Measurements from ENCODE around the gene IRGQ. TPM values are rescaled to one million over a fixed set of nuclear protein-coding genes. Genes with fewer than 3 reads are reported as not detected.

IRGQ gene
- total and polyA plus RNA-seq, 8 donors, result 2.0 to 57.1 (median 13.1) TPM

DNA sequence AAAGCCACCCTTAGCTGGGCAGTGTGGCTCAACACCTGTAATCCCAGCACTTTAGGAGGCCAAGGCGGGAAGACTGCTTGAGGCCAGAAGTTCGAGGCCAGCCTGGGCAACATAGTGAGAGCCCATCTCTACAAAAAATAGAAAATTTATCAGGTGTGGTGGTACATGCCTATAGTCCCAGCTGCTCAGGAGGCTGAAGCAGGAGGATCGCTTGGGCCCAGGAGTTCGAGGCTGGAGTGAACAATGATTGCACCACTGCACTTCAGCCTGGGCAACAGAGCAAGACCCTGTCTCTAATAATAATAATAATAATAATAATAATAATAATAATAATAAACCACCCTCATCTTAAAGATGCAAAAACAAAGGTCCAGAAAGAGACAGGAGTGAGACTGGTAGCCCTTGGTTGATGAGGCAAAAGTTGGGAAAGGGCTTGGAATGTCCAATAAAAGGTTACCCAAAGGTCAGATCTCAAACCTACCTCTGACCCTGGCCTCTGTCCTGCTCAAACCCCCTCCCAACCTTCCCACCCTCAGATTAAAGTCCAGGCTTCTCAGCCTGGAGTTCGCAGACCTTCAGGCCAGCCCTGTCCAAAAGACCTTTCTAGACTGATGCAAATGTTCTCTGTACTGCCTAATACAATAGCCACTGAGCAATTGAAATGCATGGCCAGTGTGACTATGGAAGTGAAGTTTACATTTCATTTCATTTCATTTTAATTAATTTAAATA, 53.8 kb downstream of the IRGQ start:
- intact Hi-C loops (cut with DNase I; ENCODE audit: low total_unique reads), result no loop called here
- TF ChIP-seq EP300 (IDR thresholded peaks at IDR 0.05), result no peak
- TF ChIP-seq POLR2A (IDR thresholded peaks at IDR 0.05), result no peak
- TF ChIP-seq POLR2AphosphoS5 (IDR thresholded peaks at IDR 0.05), result no peak
- TF ChIP-seq, protein P1, sequence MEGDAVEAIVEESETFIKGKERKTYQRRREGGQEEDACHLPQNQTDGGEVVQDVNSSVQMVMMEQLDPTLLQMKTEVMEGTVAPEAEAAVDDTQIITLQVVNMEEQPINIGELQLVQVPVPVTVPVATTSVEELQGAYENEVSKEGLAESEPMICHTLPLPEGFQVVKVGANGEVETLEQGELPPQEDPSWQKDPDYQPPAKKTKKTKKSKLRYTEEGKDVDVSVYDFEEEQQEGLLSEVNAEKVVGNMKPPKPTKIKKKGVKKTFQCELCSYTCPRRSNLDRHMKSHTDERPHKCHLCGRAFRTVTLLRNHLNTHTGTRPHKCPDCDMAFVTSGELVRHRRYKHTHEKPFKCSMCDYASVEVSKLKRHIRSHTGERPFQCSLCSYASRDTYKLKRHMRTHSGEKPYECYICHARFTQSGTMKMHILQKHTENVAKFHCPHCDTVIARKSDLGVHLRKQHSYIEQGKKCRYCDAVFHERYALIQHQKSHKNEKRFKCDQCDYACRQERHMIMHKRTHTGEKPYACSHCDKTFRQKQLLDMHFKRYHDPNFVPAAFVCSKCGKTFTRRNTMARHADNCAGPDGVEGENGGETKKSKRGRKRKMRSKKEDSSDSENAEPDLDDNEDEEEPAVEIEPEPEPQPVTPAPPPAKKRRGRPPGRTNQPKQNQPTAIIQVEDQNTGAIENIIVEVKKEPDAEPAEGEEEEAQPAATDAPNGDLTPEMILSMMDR (IDR thresholded peaks at IDR 0.05), result no peak
- no peak overlapping the region for H3K4me3 ChIP-seq
- H3K36me3 ChIP-seq, result peaks cover 45 to 100% (median 96%) of the 10 kb centered on the region in 4 donors
- H3K9me3 ChIP-seq, result peaks cover 0 to 10% (median 2%) of the 10 kb centered on the region in 4 donors
- no peaks in the 10 kb centered on the region for H3K27me3 ChIP-seq
- DNase-seq, result no peak
- H3K27ac ChIP-seq, result no peak overlapping the region
- H3K4me1 ChIP-seq, result no peaks in the 10 kb centered on the region
- 95 to 98% (median 98%) methylated on average over 5 of the region's 5 CpGs for WGBS, 5 donors

DNA sequence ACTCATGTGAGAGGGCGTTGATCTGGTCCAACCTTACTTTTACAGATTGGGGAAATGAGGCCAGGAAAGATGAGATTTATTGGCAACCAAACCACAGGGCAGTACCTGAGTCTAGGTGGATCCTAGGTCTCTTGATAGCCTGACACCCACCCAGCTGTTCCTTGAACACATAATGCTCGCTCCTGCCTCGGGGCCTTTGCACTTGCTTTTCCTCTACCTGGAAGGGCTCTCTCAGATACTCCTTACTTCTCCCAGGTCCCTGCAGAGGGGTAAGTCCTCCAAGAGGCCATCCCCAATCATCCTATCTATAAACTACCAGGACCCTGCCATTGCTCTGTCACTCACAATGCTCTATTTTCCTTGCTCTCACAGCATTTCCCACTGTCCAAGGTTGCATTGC, 55.6 kb downstream of the IRGQ start:
- Histone ChIP-seq H3K9me3 (peaks cover 0 to 10% (median 2%) of the 10 kb centered on the region in 4 donors), H3K4me3 (no peak overlapping the region), H3K27ac (no peak overlapping the region), H3K27me3 (no peaks in the 10 kb centered on the region), H3K36me3 (peaks cover 39 to 88% (median 83%) of the 10 kb centered on the region in 4 donors), H3K4me1 (peaks cover 0 to 7% (median 4%) of the 10 kb centered on the region in 4 donors)
- WGBS, 5 donors, result 89 to 98% (median 97%) methylated on average over 3 of the region's 3 CpGs
- intact Hi-C loops (cut with DNase I; ENCODE audit: low total_unique reads), result no loop called here
- TF ChIP-seq, protein P1 (IDR thresholded peaks at IDR 0.05), result no peak
- TF ChIP-seq EP300 (IDR thresholded peaks at IDR 0.05) (no peak), POLR2AphosphoS5 (IDR thresholded peaks at IDR 0.05) (no peak), POLR2A (IDR thresholded peaks at IDR 0.05) (no peak)
- DNase-seq, result no peak

DNA sequence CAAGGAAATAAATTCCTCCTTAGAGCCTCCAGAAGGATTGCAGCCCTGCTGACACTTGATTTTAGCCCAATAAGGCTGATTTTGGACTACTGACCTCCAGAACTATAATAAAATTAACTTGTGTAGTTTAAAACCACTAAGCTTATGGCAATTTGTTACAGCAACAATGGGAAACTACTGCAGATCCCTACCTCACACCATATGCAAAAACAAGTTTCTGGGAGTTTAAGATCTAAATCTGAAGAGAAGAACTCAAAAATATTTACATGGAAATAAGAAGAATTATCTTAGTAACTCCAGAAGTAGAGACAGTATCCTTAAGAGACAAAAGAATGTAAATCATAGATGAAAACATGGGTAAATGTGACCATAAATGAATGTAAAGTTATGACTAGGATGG, 57.0 kb downstream of the IRGQ start:
- TF ChIP-seq, protein P1 (IDR thresholded peaks at IDR 0.05), result no peak
- TF ChIP-seq POLR2AphosphoS5 (IDR thresholded peaks at IDR 0.05), result no peak
- no peak for TF ChIP-seq POLR2A (IDR thresholded peaks at IDR 0.05)
- TF ChIP-seq EP300 (IDR thresholded peaks at IDR 0.05), result no peak
- H3K4me1 ChIP-seq, result peaks cover 4 to 22% (median 17%) of the 10 kb centered on the region in 4 donors
- intact Hi-C loops (cut with DNase I; ENCODE audit: low total_unique reads), result no loop called here
- DNase-seq, result no peak
- H3K4me3 ChIP-seq, result no peak overlapping the region
- H3K9me3 ChIP-seq, result peaks cover 0 to 10% (median 2%) of the 10 kb centered on the region in 4 donors
- no peaks in the 10 kb centered on the region for H3K27me3 ChIP-seq
- no peak overlapping the region for H3K27ac ChIP-seq
- peaks cover 27 to 73% (median 68%) of the 10 kb centered on the region in 4 donors for H3K36me3 ChIP-seq

DNA sequence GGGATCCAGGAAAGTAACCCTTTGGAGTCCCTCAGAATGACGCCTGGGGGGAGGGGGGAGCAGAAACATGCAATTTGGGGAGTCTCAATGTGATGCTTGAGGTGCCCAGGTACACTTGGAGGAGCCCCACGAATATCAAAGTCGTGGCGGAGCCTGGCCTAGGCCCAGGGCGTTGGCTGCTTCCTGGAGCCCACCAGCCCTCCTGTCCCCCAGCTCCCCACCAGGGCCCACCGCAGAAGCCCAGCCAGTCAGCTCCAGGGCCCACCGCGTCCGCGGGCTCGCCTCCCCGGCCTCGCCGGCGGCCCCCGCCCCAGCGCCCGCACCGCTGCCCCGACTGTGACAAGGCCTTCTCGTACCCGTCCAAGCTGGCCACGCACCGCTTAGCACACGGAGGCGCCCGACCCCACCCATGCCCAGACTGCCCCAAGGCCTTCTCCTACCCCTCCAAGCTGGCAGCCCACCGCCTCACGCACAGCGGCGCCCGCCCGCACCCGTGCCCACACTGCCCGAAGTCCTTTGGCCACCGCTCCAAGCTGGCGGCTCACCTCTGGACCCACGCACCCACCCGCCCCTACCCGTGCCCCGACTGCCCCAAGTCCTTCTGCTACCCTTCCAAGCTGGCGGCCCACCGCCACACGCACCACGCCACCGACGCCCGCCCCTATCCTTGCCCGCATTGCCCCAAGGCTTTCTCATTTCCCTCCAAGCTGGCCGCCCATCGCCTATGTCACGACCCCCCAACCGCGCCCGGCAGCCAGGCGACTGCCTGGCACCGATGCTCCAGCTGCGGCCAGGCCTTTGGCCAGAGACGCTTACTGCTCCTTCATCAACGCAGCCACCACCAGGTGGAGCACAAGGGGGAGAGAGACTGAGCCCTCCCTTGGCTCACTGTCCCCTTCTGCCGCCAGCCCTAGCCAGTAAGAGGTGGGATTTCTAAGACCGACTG, 60.8 kb downstream of the IRGQ start:
- Histone ChIP-seq H3K36me3 (peaks cover 3 to 35% (median 30%) of the 10 kb centered on the region in 4 donors), H3K4me3 (peak overlapping the region in 1 of 4 donors; percentile 7), H3K27me3 (no peaks in the 10 kb centered on the region), H3K4me1 (peaks cover 24 to 42% (median 32%) of the 10 kb centered on the region in 4 donors), H3K9me3 (peaks cover 0 to 10% (median 2%) of the 10 kb centered on the region in 4 donors), H3K27ac (peak overlapping the region in 4 of 5 donors; percentile 86 to 94 (median 92))
- TF ChIP-seq POLR2AphosphoS5 (IDR thresholded peaks at IDR 0.05) (peak in 1 of 3 donors; percentile 22), POLR2A (IDR thresholded peaks at IDR 0.05) (no peak), EP300 (IDR thresholded peaks at IDR 0.05) (no peak)
- TF ChIP-seq, protein P1 (IDR thresholded peaks at IDR 0.05), result peak in 5 of 7 experiments; percentile 38 to 63 (median 54)
- intact Hi-C loops (cut with DNase I; ENCODE audit: low total_unique reads), result no loop called here
- DNase-seq, result peak; percentile 68 to 90
- WGBS, 5 donors, result 49 to 66% (median 60%) methylated on average over 45 to 62 of the region's 62 CpGs

Measured in stomach (tissue), 9 donors.